EL (cell line): ENCODE data around the gene ARMC2.
A peak's percentile ranks its signal among the peaks of the same experiment; 100 is the strongest.
"Not testable (repeated sequence)": the region's sequence is repeated elsewhere in the genome, so short reads cannot be mapped to it uniquely, and the experiment has no call there.

Experiments used
- DNase-seq: peaks from one replicate; pipeline ENCODE4 v3.0.0-alpha.2; 2016

ARMC2 gene

DNA sequence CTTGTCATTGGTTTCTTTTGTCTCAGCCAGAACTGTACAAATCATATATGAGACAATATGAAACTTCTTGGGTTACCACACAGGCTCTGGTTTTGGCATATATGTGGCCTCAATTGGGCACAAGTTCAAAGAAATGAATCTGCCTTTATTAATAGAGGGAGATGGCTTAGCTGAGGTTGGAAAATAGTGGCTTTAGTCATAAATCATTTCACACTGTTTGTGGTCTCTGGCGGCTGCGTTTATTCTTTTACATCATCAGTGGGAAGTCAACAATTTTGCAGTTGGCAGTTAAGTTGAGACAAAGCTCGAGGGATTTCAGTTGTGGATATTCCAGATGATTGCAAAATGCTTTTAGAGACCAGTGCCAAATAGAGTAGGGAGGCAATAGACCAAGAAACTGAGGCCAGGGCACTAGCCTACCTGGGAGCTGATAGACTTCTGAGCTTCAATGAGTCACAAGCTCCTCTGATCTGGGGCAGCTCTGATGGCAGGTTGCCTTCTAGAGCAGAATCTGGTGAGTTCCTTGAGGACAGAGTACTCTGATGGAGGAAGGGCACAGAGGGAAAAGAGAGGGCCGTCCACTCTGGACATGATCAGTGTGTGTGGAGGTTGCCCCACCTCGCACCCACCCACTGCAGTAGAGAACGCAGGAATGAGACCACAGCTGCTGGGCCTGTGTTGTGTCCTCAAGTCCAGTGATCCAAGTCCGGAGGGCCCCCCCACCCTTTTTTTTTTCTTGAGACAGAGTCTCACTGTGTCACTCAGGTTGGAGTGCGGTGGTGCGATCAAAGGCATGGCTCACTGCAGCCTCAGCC is 73.5 kb downstream of the ARMC2 start:
- DNase-seq = peak; percentile 12

DNA sequence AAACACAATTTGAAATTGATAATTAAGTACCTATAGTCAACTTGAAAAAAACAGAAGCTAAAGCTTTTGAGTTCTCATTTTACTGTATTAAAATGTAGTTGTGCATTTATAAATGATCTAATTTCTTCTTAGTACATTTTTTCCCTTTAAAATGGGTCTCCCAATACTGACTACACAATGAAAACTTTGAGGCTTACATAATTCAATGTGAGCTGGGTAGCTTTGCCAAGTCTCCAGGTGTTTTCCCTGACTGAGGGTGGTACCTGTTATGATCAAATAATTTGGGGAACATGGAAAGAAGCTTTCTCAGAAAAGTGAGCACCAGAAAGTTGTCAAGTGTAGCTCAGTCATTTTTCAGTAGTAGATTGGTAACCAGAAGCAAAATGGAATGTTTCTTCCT is 74.3 kb downstream of the ARMC2 start:
- DNase-seq = no peak

DNA sequence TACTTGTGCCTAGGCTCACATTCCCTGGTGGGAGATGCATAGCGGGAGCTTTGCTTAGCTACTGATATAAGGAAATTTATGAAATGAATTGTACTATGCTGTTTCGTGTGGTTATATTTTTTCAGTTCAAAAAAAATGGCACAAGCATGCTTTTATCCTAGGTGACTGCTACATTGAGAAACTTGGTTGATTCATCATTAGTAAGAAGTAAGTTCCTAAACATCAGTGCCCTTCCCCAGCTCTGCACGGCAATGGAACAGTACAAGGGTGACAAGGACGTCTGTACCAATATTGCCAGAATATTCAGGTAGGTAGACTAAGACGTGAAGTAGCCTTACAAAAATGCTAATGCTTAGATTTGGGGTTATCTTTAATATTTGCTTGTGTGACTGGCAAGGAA is 79.7 kb downstream of the ARMC2 start:
- DNase-seq = no peak

DNA sequence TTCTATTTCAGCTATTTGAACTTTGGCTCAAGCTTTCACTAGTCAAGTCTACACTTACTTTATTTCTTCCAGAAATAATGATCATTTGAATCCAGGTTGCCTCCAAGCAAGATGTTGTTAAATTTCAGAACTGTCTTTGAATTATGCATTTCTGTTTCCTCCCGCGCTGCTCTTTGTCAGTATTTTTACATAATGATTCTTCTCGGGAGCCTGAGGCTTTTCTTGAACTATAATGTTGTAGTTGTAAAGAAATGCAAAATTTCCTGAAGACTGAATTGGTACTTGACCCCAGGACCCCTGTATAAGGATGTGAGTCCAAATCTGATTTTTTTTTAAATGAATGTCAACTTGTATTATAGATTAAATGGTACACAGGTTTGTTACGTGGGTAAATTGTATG is 80.4 kb downstream of the ARMC2 start:
- no peak for DNase-seq

DNA sequence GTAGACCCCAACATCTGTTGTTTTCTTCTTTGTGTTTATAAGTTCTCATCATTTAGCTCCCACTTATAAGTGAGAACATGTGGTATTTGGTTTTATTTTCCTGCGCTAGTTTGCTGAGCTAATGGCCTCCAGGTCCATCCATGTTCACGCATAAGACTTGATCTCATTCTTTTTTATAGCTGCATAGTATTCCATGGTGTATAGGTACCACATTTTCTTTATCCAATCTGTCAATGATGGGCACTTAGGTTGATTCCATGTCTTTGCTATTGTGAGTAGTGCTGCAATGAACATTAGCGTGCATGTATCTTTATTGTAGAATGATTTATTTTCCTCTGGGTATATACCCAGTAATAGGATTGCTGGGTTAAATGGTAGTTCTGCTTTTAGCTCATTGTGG is 82.9 kb downstream of the ARMC2 start:
- not testable (repeated sequence) for DNase-seq

DNA sequence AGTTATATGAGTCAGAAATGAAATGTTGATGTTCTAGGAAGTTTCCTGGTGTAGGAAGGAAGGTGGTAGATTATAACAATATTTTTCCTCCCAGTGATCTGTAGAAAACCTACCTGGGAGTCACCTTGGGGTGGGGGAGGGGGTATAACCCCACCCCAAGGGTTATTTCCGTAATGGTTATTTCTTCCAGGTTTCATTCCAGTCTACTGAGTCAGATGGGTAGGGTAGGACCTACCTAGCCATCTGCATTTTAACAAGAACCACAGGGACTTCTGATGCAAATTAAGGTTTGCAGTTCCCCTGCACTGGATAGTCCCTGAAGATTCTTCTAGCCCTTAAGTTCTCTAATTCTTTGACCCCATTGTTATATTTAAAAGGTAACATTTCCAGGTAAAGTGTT is 88.9 kb downstream of the ARMC2 start:
- DNase-seq = no peak

DNA sequence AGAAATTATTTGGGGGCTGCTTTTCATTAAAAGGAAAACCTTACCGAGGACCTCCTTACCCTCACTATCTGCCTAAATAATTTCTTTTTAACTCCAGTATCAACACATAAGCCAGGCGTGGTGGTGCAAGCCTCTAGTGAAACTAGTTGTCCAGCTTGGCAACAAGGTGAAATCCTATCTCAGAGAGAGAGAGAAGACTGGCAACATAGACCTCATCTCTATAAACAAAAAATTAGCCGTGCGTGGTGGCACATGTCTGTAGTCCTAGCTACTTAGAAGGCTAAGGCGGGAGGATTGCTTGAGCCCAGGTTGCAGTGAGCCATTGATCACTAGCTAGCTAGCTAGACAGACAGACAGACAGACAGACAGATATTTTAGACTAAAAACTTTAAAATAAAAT is 92.5 kb downstream of the ARMC2 start:
- no peak for DNase-seq

DNA sequence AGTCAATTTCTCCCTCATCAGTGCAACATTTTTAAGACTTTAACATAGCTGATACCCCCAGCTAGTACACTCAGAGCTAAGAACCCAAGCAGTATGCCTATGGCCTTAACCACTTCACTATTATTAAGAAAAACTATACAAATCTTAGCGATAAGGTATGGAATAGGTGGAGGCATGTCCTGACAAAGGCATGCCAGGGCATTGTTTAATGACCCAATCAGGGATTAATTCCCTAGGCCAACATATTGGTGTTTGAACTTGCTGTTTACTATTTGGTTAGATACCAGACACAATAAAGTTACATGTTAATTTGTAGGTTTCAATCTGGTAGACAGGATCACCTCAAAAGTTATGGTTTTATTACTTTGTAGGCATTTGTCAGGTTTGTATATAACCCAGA is 93.1 kb downstream of the ARMC2 start:
- DNase-seq = no peak

DNA sequence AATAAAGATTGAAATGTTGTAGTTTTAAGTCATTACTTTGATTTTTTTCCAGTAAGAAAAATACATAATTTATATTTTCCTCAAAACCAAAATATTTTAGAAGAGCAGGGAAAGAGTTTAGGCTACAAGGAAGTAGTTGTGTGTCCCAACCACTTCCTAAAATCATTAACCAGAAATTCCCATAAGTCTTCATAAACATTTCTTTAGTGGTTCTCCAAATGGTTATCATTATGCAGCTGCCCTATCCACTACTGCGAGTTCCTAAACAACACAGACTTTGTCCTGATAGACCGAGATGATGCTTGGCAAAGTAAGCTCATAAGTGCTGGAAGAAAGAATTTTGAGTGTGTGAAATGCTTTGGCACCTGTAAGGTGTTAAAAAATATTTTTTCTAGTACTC is 93.6 kb downstream of the ARMC2 start:
- no peak for DNase-seq

DNA sequence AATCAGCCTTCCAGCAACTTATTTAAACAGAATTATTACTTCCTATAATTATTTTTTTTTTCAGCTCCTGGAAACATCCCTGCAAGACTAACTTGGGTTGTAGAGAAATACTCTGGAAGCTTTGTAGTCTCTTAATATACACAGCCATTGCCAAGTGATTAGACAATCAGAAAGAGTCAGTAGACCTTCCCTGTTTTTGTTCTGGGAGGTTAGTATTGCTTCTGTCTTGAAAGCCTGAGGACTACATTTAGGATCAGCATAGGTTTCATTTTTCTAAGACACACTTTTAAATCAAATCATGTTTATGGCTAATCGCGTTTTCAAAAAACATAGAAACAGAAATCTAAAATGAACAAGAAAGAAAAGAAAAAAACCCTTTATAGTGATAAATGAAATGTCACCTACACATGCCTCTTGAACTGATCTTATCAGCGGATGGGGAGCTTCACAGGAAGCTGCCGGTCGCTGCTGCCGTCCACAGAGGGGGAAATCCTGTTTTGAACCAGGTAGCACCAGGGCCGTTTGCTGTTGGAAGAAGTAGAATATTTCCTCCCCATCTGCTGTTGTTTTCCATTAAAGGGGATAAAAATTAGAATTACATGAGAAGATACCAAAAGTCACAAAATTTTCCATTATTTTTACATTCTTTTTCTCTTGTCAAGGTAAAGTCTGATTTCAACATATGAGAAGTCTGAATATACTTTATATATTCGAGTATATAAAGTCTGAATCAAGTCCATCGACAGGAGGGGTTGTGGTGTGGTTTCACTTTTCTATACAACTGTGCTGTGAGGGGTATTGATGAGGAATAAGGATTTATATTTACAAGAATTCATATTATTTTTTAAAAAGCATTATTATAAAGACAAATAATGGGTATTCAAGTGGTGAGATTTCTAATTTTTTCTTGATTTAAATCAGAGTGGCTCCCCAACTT is 94.6 kb downstream of the ARMC2 start:
- DNase-seq = no peak

DNA sequence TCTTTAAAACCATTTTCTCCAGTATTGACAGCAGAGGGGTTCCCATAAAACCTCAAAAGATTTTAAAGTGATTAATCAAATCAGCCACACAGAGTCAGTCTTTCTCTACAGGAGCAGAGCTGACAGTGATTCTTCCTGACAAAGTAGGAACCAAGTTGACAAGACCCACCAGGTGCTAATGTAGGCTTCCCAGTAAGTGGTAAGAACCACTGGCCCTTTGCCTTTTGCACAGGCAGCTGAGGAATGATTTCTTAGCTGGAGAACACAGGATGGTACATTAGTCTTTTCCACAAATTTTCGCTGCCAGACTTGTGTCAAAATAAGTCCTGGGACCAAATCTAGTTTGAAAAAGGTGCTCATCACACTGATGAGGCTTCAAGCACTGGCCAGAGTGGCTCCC is 95.8 kb downstream of the ARMC2 start:
- DNase-seq = no peak

DNA sequence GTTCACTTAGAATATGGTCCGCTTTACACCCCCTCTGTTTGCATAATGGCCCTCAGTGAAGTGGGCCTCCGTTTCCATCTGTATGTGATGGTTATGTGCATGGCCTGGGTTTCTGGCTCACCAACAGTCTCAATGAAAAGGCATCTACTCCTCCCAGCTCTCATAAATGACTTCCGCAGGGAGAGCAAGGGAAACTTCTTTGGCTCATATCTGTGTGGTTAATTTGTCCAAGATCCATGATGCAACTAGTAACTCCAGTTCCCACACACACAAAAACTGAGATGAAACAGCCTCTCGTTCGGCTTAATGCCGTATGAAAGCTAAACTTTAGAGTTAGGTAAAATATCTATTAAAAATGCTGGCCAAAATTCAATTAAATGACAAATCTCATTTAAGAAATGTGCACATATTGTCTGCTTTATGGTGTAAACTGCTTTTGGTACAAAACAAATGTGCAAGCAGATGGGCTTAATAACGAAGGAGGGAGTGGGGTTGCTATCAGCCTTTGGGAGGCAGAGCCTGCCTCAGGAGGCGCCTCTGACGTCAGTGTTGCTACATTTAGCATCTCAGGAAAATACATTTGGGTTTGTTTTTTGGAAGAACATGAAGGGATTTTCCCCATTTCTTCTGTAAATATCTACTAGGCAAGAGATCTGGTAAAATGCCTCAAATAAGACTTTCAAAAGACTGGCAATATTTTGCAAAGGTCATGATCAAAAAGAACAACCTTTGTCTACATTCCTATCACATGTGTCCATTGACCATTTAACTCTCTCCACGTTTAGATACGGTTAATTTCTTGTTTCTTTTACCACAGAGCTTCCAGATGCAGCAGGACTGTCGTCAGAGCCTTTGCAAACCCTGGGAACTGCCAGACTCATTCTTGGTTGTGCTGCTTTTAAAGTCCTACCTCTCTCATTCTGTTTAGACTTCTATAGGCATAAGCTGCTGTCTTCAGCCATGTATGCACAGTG is 96.8 kb downstream of the ARMC2 start:
- peak; percentile 84 for DNase-seq

DNA sequence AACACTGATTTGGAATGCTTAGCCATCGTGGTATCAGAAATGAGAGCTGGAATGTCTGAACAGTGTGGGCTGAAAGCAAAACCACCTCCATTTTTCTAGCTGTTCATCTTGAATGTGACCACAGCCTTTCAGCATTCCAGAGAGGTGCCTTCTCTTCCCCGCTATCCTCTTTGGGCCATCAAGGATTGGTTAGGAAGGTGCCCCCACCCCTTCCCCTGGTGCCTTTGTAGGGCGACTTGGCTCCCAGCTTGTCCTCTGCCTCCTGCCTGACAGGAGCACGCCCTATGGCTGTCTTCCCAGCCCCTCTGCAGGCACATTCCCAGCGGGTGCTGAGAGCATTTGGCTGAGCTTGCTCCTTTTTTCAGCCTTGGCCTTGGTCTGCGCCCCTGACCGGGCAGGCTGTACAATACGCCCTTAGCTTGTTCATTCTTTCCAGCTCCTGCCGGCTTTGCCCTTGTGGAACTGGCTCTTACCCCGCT is 97.5 kb downstream of the ARMC2 start:
- peak; percentile 31 for DNase-seq

DNA sequence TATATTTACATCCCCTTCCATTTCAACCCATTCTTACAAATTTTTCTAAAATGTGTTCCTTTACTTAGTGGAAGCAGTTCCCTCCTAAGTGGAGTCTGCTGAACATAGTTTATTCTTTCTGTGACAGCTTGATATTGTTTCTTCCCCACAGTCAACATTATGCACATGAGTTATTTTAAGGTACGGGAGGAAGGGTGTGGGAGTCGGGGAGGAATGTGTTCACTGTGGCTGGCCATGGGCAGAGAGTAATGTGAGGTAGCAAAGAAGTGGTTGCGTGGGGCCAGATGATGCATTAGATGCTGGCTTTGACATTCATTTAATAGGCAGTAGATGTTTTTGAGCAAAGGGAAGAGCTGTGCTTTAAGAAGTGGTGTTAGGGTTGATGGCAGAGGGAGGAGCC is 98.5 kb downstream of the ARMC2 start:
- no peak for DNase-seq

DNA sequence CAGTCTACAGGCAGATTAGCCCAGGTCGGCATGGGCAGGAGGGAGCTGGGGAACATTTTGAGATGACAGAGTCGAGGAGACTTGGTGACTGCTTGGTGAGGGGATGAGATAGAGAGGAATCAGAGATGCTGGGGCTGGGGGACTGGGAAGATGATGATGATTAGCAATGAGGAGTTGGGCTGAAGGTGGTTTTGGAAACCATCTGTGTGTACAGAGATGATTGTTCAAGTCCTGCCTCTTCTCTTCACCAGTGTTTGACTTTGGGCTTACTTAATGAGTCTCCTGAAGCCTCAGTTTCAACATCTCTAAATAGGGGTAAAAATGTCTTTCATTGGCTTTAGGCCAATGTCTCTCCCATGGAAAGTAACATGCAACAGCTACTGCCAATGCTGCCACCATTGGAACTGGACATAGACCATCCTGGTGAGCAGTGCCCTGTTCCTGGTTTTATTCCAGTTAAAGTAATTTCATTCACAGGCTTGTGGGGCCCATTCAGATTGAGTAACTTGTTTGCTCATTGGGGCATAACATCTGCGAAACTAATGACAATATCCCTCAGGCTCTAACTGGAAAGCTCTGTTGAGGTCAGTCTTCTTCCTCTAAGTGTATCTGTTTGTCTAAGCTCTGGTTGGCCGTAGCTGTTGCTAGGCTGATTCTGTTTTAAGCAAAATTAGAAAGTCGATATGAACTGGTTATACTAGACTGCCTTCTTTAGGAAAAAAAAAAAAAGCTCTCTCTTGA is 99.1 kb downstream of the ARMC2 start:
- DNase-seq = peak; percentile 75

DNA sequence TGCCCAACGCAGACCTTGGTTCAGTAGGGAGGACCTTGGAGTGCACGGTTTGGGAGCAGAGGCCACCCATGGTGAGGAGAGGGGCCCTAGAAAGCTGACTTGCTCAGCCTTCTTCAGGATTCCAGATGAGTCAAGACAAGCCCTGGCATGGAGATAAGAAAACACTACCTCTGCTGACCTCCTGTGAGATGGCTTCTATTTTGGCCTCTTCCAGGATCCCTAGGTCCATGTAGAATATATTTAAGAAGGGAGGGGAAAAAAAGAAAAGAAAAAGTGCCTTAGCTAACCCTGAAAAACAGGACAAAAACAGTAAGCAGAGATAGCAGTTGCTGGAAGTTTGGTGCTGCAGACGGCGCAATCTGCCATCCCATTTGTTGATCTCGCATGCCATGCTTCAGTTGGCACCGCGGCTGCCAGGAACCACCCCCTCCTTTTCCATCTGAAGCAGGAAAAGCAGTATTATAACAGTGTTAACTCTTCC is 100.0 kb downstream of the ARMC2 start:
- no peak for DNase-seq

DNA sequence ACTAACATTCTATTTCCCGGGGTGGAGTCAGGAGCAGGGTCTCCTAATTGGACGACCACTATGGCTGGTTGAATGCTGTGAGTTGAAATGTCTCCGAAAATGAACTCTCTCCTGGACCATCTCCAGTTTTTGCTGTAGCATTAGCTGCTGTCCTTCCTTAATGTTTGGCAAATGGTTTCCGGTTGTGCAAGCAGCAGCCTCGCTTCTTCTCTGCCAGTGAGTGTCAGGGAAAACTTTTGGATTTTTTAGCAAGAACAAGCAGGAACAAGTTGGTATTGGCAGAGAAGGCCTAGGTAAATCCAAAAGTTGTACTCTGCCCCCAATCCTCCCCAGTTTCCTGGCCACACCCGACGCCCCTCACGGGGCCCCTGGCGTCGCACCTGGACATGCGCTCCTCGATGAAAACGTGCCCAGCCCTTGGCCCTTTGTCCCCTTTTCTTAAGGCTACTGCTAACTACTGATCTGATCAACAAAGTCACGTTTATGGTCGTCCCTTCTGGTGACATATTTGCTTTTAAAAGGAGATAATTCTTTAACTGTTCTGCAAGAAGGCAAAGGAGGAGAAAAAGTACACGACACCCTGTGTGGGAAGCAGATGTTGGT is 103.2 kb downstream of the ARMC2 start:
- no peak for DNase-seq

DNA sequence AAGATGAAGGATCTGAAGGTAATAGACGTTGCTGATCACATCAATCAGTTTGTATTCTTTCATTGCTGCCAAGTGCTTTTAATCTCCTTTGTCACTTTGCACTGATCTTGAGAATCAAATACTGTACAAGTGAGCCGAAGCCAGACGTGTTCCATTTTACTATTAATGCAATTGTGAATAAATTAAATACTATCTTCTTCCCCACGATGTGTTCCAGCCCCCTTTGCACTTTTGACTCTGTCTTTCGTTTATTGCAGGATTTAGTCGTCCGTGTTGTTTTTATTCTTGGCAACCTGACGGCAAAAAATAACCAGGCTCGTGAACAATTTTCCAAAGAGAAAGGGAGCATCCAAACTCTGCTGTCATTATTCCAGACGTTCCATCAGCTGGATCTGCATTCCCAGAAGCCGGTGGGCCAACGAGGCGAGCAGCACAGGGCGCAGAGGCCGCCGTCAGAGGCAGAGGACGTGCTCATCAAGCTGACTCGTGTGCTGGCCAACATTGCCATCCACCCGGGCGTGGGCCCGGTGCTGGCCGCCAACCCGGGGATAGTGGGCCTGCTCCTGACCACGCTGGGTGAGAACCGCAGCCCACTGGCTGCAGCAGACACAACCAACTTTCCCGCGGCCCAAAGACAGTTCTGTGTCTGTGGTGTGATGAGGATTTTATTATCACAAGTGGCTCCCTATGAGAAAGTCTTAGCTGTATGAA is 104.7 kb downstream of the ARMC2 start:
- no peak for DNase-seq

DNA sequence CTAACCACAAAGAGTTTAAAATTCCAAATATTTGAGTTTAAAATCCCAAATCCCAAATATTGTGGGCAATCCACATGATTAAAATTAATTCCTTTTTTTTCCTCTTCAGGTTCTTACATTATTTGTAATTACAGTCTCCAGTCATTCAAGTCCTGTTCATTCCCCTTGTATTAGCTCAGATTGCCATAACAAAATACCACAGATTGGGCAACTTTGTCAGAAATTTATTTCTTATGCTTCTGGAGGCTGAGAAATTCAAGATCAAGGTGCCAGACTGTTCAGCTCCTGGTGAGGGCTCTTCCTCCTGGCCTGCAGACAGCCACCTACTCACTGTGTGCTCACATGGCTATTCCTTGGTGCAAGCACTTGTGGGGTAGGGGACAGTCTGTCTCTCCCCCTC is 105.5 kb downstream of the ARMC2 start:
- DNase-seq = no peak

DNA sequence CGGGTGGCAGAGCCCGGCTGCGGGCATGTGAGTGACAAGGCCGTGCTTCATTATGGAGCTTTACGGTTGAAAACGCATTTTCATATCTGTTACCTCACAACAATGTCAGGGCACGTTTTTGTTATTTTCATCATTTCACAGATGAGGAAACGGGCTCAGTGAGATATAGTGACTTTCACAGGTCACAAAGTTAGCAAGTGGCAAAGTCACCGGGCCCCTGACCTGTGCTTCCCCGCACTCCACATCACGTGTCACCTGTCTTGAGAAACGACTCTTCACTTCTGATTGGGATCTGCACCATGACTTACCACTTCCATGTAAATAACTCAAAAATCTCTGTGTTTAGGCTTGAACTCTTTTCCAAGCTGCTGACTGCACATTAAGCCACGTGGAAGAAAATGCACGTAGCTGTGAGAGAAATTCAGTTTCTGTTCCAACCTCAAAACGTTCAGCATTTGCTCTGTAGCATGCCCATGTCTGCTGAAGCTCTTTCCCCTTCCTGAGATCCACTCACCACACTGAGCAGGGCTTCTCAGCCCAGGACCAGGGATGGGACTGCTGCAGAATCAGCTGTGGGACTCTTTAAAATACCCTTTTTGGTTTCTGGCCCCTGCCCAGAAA is 107.2 kb downstream of the ARMC2 start:
- DNase-seq = no peak
